Stimulated activated CD8-positive, alpha-beta memory T cell treated with anti-CD3 and anti-CD28 coated beads, Interleukin-15, amount 100 ng/mL, for 24 hours (primary cell): Measurements from ENCODE around the gene MVB12A.

Experiments
- DNase-seq: peaks from one replicate; pipeline ENCODE4 v3.0.0-alpha.2; 2020; ENCODE audit warnings: low read depth

MVB12A gene

DNA sequence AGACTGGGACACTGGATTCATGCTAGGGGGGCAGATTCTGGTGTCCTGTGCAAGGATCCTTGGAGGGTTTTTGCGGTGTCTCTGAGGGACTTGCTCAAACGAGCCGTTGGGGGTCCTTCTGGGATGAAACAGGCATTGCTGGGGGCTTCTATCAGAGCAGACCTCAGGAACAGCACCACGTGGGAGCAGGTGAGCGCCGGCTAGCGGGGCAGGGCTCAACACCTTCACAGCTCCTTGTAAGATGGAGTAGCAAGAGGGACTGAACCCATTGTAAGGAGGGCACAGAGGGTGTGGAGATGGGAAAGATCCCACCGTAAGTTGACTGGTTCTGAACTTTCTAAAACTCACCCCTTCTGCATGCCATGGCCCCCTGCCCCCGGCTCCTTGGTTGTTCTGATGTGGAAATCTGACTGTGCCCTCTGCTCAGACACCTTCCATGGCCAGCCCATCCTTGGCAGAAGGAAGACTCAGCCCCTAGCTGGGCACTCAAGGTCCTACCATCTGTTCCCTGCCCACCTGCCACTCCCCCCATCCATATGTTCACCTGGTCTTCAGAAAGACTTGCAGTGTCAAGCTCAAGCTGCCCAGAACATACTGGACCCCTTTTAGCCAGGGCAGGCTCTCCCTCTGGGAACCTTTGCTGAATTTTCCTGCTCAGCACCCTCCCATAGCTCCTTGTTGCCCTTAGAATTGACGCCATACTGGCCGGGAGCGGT lies 51.7 kb downstream of the MVB12A start:
- DNase-seq, result no peak

DNA sequence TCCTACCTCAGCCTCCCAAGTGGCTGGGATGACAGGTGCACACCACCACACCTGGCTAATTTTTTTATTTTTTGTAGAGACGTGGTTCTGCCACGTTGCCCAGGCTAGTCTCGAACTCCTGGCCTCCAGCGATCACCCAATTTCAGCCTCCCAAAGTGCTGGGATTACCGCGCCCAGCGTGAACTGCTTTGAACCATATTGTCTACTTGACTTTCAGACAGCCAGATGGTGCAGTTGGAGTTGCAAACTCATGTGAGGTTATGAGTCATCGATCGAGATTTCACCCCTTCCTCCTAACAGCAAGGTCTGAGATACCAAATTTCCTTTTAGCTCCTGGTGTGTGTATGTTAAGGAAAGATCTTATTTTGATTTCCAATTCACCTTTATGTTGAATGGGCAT lies 53.2 kb downstream of the MVB12A start:
- DNase-seq, result no peak
